SKM-1 treated with dmso at 0.1 percent for 144 hours (cell line): ENCODE data around the gene PNLIPRP1.

Experiments
- DNase-seq: peaks from one replicate; lab custom pipeline; 2025; ENCODE audit not compliant: unreplicated experiment; lab: John Stamatoyannopoulos, UW

The PNLIPRP1 gene

GRCh38 chr10:116590590-116591444 is at the start of gene PNLIPRP1:
Gene PNLIPRP1 (plus strand): TSS chr10:116590959. CDS start chr10:116591130, 171 bp downstream.
- no peak for DNase-seq

DNA sequence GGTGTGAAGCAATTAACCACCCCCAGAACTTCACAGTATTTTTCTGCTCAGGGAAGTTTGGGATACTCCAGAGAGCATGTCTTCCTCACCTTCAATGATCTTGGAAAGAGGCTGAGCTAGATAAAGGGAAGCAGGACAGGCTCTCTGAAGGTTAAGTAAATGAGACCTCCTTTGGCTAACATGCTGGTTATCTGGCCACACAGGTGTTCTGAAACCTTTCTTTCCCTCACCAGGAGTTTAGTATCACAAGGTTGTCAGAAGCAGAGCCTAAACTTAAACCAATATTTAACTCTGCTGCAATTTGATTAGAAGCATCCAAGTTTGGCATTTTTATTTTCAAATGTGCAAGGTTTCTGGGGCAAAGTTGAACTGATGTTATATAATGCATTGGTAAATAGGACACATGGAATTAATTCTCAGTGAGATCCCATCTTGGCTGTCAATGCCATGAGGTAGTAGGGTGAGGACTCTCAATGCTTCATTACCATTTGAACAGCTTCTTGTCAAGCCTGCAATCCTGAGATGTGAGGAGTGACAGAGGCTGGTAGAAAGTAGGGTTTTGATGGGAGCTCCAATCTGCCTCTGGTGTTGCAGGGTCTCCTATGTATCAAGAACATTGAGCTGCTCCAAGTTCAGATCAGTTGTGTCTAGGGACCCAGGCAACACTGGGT is 48.6 kb upstream of the PNLIPRP1 start:
- DNase-seq = no peak

GRCh38 chr10:116545122-116545521 is 45.6 kb upstream of the PNLIPRP1 start:
- DNase-seq = no peak

GRCh38 chr10:116545756-116546155 is 45.0 kb upstream of the PNLIPRP1 start, which contains the start of gene PNLIP:
Gene PNLIP (plus strand): TSS chr10:116545931. CDS start chr10:116546093, 162 bp downstream.
- no peak for DNase-seq

DNA sequence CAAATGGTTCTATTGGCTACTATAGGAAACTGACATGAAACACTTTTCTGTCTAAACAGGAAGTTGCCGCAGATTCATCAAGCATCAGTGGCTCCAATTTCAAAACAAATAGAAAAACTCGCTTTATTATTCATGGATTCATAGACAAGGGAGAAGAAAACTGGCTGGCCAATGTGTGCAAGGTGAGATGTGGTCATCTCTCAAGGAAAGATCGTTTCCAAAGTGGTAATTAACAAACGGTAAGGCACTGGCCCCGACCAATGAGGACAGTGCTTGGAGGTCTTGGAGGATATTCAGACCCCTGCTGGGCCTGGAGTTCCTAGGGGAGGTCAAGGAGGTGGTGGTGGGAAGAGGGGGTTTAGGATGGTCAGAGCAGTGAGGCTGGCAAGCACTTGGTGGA is 42.5 kb upstream of the PNLIPRP1 start:
- no peak for DNase-seq

DNA sequence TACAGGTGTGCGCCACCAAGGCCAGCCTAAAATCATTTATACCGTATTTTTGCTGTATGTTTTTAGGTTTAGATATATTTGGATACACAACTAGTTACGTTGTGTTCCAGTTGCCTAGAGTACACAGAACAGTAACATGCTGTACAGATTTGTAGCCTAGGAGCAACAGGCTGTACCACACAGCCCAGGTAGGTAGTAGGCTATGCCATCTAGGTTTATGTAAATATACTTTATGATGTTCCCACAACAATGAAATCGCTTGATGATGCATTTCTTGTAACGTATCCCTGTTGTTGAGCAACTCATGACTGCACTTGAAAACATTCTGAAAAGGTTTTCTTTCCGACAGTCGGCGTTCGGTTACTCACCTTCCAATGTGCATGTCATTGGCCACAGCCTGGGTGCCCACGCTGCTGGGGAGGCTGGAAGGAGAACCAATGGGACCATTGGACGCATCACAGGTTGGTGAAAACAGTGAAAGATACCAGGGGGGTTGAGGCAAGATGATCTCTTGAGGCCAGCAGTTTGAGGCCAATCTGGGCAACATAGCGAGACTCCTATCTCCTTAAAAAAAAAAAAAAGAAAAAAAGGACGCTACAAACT is 37.3 kb upstream of the PNLIPRP1 start:
- DNase-seq = no peak

GRCh38 chr10:116554628-116555027 is 36.1 kb upstream of the PNLIPRP1 start:
- DNase-seq = no peak

DNA sequence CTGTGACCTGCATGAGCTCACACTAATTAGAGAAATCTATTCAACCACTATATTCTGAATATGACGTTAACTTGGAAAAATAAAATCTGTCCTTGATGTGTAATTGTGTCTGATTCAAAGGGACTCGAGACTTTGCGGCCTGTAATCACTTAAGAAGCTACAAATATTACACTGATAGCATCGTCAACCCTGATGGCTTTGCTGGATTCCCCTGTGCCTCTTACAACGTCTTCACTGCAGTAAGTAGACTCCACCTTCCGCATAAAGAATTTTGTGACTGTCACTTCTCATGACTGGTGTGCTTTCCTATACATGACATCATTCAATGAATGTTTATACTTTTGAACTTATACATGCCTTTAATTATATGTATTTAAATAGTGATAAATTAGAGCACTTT is 34.9 kb upstream of the PNLIPRP1 start:
- DNase-seq = no peak

DNA sequence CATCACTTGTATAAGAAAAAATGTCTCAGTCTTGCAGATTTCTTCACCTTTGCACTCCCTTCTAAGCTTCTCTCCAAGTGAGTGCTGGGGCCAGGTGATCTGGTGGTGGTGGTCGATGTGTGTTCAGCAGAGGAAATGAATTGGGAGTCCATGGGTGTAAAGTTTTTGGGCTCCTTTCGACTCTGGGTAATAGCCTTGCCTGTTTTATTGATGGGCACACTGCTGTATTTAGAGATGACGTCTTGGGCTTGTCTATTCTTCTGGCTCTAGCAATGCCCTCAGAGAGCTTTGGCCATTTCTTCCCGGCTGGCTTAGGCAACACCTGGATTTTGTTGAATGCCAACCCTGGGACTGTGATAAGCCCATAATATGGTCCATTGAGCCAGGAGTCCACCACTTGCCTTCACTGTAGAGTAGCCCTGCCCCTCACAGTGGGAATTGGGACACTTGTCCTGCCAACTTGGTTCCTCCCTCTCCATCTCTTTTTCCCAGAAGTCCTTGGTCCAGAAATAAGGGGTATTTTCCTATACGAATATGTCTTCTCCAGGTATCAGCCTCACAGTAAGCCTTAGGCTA is 33.4 kb upstream of the PNLIPRP1 start:
- no peak for DNase-seq

DNA sequence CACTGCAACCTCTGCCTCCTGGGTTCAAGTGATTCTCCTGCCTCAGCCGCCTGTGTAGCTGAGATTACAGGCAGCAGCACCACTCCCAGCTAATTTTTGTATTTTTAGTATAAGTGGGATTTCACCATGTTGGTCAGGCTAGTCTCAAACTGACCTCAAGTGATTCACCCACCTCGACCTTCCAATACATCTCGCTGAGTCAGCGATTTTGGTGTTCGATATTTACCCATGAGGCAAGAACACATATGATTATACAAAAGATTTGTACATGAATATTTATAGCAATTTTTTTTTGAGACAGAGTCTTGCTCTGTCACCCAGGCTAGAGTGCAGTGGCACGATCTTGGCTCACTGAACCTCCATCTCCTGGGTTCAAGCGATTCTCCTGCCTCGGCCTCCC is 25.2 kb upstream of the PNLIPRP1 start:
- DNase-seq = no peak

GRCh38 chr10:116566932-116567331 is 23.8 kb upstream of the PNLIPRP1 start:
- no peak for DNase-seq

GRCh38 chr10:116567335-116567734 is 23.4 kb upstream of the PNLIPRP1 start:
- no peak for DNase-seq

DNA sequence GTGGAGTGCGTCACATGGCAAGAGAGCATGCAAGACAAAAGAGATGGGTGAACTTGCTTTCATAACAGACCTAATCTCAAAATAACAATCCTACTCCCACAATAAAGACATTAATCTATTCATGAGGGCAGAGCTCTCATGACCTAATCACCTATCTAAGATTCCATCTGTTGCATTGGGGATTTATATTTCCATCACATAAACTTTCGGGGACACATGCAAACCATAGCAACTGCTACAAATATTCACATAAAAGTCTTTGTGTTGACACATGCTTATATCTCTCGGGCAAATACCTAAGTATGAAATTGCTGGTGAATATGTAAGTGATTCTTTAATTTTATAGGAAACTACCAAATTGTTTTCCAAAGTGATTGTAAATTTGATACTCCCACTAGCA is 16.0 kb upstream of the PNLIPRP1 start:
- DNase-seq = no peak

GRCh38 chr10:116587878-116588591 is 2.7 kb upstream of the PNLIPRP1 start:
- DNase-seq = no peak

DNA sequence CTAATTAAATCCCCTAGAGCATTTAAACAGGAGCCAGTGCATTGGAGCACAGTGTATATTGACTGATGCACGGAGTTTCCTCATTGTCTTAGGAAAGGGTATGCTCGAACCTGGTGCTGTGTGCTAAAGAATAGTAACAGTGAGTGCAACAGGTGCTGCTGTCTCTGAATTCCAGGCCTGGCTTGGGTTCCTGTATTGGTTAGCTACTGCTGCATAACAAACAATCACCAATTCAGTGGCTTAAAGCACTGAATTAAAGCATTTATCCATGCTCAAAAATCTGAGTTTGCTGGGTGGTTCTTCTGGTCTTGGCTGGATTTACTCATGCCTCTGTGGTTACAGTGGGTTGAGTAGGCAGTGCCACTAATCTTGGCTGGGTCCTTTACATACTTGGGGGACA is 1.8 kb upstream of the PNLIPRP1 start:
- no peak for DNase-seq

GRCh38 chr10:116589926-116590325 is 833 bp upstream of the PNLIPRP1 start:
- DNase-seq = no peak

GRCh38 chr10:116593139-116593740 is 2.5 kb downstream of the PNLIPRP1 start:
- no peak for DNase-seq

DNA sequence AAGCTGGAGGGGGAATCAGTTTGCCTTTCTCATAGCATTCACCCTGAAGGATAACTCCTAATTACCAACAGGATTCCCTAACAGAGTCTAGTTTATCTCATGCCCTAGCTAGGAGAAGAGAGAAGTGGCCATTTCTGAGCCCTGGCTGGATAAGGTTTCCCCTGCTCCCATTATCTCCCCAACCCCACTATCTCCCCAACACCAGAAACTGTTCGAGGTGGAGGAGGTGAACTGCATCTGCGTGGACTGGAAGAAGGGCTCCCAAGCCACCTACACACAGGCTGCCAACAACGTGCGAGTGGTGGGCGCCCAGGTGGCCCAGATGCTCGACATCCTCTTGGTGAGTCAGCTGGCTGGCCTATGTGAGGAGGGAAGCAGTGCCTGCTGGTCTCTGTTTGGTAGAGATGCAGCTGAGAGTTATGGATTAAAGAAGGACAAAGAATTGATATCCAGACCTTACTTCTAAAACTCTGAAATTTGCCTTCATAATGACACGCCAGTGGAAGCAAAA is 3.8 kb downstream of the PNLIPRP1 start:
- no peak for DNase-seq

DNA sequence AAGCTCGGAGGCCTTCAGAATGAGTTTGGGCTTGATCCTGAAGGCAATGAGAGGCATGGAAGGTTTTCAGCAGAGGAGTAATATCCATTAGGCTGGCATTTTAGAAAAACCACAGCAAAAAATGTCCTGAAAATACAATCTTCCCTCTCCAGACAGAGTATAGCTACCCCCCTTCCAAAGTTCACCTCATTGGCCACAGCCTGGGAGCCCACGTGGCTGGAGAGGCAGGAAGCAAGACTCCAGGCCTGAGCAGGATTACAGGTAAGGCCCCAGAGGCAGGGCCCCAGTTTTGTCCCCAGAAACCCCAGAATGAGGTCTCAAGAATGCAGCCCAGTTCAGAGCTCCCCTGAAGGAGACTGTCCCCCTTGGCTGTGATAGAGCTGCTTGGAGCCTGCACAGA is 5.3 kb downstream of the PNLIPRP1 start:
- no peak for DNase-seq

- DNase-seq = no peak
Observed at GRCh38 chr10:116597543-116597942, 6.8 kb downstream of the PNLIPRP1 start.
